ENCODE measurements around the gene SON.
"Not testable (repeated sequence)": the region's sequence is repeated elsewhere in the genome, so short reads cannot be mapped to it uniquely, and the experiment has no call there.

Gene SON

DNA sequence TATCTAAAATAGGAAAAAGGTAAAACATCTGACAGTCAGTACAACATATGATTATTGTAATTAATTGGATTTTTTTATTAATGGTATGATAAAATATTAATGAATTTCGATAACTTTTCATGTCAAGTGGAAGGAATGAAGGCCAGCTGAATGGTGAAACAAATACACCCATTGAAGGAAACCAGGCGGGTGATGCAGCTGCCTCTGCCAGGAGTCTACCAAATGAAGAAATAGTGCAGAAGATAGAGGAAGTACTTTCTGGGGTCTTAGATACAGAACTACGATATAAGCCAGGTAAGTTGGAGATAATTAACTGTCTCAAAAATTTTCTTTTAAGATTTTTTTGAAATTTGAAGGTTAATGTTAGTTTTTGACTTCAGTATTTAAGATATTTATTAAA, 3.2 kb downstream of the SON start:
- DNase-seq: no peak

DNA sequence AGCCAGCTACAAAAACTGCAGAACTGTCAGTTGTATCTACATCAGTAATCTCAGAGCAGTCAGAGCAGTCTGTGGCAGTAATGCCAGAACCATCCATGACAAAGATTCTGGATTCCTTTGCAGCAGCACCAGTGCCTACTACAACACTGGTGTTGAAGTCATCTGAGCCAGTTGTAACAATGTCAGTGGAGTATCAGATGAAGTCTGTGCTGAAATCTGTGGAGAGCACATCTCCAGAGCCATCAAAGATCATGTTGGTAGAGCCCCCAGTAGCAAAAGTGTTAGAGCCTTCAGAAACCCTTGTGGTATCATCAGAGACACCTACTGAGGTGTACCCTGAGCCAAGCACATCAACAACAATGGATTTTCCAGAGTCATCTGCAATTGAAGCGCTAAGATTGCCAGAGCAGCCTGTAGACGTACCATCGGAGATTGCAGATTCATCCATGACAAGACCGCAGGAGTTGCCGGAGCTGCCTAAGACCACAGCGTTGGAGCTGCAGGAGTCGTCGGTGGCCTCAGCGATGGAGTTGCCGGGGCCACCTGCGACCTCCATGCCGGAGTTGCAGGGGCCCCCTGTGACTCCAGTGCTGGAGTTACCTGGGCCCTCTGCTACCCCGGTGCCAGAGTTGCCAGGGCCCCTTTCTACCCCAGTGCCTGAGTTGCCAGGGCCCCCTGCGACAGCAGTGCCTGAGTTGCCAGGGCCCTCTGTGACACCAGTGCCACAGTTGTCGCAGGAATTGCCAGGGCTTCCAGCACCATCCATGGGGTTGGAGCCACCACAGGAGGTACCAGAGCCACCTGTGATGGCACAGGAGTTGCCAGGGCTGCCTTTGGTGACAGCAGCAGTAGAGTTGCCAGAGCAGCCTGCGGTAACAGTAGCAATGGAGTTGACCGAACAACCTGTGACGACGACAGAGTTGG, 7.3 kb downstream of the SON start:
- DNase-seq: no peak

DNA sequence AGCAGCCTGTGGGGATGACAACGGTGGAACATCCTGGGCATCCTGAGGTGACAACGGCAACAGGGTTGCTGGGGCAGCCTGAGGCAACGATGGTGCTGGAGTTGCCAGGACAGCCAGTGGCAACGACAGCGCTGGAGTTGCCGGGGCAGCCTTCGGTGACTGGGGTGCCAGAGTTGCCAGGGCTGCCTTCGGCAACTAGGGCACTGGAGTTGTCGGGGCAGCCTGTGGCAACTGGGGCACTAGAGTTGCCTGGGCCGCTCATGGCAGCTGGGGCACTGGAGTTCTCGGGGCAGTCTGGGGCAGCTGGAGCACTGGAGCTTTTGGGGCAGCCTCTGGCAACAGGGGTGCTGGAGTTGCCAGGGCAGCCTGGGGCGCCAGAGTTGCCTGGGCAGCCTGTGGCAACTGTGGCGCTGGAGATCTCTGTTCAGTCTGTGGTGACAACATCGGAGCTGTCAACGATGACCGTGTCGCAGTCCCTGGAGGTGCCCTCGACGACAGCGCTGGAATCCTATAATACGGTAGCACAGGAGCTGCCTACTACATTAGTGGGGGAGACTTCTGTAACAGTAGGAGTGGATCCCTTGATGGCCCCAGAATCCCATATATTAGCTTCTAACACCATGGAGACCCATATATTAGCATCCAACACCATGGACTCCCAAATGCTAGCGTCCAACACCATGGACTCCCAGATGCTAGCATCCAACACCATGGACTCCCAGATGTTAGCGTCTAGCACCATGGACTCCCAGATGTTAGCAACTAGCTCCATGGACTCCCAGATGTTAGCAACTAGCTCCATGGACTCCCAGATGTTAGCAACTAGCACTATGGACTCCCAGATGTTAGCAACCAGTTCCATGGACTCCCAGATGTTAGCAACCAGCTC, 8.2 kb downstream of the SON start:
- DNase-seq: no peak

DNA sequence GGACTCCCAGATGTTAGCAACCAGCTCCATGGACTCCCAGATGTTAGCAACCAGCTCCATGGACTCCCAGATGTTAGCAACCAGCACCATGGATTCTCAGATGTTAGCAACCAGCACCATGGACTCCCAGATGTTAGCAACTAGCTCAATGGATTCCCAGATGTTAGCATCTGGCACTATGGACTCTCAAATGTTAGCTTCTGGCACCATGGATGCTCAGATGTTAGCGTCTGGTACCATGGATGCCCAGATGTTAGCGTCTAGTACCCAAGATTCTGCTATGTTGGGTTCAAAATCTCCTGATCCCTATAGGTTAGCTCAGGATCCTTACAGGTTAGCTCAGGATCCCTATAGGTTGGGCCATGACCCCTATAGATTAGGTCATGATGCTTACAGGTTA, 8.8 kb downstream of the SON start:
- no peak for DNase-seq

DNA sequence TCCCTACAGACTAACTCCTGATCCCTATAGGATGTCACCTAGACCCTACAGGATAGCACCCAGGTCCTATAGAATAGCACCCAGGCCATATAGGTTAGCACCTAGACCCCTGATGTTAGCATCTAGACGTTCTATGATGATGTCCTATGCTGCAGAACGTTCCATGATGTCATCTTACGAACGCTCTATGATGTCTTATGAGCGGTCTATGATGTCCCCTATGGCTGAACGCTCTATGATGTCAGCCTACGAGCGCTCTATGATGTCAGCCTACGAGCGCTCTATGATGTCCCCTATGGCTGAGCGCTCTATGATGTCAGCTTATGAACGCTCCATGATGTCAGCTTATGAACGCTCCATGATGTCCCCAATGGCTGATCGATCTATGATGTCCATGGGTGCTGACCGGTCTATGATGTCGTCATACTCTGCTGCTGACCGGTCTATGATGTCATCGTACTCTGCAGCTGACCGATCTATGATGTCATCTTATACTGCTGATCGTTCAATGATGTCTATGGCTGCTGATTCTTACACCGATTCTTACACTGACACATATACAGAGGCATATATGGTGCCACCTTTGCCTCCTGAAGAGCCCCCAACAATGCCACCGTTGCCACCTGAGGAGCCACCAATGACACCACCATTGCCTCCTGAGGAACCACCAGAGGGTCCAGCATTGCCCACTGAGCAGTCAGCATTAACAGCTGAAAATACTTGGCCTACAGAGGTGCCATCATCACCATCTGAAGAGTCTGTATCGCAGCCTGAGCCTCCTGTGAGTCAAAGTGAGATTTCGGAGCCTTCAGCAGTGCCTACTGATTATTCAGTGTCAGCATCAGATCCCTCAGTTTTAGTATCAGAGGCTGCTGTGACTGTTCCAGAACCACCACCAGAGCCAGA, 9.5 kb downstream of the SON start:
- DNase-seq: no peak

DNA sequence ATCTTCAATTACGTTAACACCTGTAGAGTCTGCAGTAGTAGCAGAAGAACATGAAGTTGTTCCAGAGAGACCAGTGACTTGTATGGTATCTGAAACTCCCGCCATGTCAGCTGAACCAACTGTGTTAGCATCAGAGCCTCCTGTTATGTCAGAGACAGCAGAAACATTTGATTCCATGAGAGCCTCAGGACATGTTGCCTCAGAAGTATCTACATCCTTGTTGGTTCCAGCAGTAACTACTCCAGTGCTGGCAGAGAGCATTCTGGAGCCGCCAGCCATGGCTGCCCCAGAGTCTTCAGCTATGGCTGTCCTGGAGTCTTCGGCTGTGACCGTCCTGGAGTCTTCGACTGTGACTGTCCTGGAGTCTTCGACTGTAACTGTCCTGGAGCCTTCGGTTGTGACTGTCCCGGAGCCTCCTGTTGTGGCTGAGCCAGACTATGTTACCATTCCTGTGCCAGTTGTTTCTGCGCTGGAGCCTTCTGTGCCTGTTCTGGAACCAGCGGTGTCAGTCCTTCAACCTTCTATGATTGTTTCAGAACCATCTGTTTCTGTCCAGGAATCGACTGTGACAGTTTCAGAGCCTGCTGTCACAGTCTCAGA, 10.3 kb downstream of the SON start:
- no peak for DNase-seq

DNA sequence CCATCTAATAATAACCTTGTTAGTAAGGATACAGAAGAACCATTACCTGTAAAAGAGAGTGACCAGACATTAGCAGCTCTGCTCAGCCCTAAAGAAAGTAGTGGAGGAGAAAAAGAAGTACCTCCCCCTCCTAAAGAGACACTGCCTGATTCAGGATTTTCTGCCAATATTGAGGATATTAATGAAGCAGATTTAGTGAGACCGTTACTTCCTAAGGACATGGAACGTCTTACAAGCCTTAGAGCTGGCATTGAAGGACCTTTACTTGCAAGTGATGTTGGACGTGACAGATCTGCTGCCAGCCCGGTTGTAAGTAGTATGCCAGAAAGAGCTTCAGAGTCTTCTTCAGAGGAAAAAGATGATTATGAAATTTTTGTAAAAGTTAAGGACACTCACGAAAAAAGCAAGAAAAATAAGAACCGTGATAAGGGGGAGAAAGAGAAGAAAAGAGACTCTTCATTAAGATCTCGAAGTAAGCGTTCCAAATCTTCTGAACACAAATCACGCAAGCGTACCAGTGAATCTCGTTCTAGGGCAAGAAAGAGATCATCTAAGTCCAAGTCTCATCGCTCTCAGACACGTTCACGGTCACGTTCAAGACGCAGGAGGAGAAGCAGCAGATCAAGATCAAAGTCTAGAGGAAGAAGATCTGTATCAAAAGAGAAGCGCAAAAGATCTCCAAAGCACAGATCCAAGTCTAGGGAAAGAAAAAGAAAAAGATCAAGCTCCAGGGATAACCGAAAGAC, 11.6 kb downstream of the SON start:
- DNase-seq: no peak

DNA sequence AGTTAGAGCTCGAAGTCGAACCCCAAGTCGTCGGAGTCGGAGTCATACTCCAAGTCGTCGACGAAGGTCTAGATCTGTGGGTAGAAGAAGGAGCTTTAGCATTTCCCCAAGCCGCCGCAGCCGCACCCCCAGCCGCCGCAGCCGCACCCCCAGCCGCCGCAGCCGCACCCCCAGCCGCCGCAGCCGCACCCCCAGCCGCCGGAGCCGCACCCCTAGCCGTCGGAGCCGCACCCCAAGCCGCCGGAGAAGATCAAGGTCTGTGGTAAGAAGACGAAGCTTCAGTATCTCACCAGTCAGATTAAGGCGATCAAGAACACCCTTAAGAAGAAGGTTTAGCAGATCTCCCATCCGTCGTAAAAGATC, 12.1 kb downstream of the SON start:
- no peak for DNase-seq

DNA sequence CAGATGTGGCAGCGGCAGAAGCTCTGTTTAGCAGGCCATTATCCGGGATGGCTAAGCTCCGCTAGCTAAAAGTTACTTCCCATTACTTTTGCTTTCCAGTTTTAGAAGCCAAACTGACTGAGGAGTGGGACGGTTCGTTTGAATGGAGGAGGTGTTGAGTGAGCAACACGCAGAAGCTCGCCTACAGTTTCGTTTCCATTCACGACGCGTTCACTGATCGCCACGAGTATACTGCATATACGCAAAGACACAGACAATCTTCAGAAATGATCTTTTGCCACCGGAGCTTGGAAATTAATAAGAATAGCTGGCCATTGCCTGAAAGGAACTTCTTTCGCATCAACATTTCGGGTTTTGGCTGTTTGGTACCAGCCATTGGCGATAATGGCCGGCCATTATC, 14.6 kb downstream of the SON start:
- no peak for DNase-seq

GRCh38 chr21:33558777-33559421, 16.1 kb downstream of the SON start:
- no peak for DNase-seq

DNA sequence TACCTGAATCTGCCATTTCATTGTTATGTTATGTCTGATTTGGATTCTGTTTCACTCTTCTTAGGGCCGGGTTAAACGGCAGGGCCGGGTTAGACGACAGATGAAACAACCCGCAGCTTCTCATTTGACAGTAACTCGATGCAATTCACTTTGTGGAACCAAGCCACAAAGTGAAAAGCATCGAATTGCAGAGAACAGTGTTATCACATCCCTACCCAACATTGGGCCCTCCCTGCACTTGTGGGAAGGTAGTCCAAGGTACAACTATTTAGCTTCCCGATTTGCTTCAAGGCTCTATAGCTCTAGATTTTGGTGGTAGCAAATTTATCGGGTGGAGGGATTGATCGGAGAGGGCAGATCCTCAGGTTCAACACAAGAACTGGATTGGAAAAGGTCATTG, 17.0 kb downstream of the SON start:
- no peak for DNase-seq

GRCh38 chr21:33560965-33561364, 18.1 kb downstream of the SON start:
- no peak for DNase-seq

GRCh38 chr21:33561373-33561772, 18.5 kb downstream of the SON start:
- no peak for DNase-seq

DNA sequence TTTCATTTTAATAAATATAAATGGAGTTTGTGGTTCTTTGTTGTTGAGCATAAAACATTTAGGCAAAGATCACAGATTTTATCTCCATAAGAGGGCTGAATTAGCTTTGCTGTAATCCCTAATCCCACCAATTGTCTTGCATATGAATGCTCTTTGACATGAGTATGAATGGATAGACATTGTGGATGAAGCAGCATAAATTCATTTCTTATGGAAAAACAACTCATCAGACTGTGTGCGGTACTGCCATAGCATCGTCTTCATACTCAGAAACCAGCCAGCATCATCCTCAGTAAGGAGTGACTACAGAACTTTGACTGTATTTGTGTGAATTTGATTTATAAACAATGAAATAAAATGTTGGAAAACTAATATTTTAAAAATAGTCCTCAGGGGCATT, 19.6 kb downstream of the SON start:
- DNase-seq: no peak

- no peak for DNase-seq
Measured at GRCh38 chr21:33566514-33566913, 23.7 kb downstream of the SON start.

DNA sequence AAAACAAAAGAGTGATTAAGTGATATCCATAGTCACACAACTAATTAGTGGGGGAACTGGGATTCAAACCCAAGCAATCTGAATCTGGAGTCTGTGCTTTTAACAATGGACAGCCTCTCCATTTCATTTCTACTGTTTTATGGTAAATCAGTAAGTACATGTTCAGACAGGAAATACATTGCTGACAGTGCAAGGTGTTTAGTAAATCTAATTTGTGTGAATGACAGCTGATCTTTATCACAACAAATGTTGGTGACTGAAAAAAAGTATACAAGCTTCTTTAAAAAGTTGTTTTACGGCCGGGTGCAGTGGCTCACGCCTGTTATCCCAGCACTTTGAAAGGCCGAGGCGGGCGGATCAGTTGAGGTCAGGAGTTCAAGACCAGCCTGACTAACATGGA, 25.1 kb downstream of the SON start:
- DNase-seq: no peak

DNA sequence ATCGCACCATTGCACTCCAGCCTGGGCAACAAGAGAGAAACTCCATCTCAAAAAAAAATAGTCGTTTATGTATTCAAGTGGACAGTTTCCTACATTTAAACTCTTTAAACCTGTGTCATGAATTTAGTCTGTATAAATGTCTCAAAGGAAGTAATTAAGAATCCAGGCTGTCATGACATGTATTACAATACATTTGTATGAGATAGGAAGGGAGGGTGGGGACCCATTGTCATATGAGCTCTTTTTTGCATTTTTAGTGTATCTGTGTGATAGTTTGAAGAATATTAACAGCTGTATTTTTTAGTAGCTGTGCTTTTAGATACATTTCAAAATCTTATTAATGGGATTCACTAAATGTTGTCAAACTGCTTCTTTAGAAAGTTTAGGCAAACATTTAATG, 25.6 kb downstream of the SON start:
- DNase-seq: no peak

DNA sequence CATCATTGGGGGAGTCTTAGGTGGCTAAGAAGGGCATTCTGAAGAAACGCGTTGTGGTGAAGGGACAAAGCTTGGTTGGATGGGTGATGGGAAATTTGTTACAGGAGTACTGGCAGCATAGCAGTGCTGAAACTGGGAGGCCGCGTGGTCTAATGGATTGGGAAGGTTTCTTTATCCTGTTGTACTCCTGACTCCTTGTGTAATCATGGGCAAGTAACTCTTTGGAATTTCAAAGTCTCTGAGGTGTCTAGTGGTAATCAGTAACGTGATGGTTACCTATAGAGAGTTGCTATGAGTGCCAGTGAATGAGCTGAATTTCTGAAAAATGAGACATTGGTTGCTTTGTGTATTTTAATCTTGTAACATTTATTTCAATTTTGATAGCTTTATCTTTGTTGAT, 27.2 kb downstream of the SON start:
- DNase-seq: no peak

GRCh38 chr21:33572350-33572749, 29.5 kb downstream of the SON start:
- no peak for DNase-seq

GRCh38 chr21:33576741-33577141, 33.9 kb downstream of the SON start:
- DNase-seq: not testable (repeated sequence)

DNA sequence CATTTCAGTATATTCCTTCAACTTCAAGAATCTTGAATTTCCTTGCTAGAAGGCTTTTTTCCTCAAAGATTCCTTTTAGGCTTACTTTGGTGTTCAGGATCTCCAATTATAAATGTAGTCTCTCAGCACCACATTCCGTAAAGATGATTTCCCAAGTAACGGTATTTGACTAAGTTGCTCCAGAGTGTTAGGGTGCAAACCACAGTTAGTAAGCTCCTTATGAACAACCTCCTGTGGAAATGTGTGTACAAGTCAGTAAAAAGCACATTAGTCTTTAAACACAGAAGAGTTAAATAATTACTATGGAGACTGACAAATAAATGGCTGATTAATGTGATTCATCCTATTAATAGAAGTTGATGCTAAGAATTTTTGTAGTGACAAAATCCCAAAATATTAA, 35.4 kb downstream of the SON start:
- DNase-seq: peak; percentile 54
